Left cardiac atrium (tissue), 4 donors: ENCODE results near the gene KIF5C. TPM values are rescaled to one million over a fixed set of nuclear protein-coding genes. Genes with fewer than 3 reads are reported as not detected.
"Not testable (repeated sequence)": the region's sequence is repeated elsewhere in the genome, so short reads cannot be mapped to it uniquely, and the experiment has no call there.

ENCODE experiments used
- ATAC-seq, 2 donors: fragments of 200-7000 bp; cut with Tn5 transposase; one replicate each; pipeline ENCODE4 v1.9.1; 2020; ENCODE audit warnings: mild to moderate bottlenecking in 2 of 2, moderate library complexity in 2 of 2
- DNase-seq: peaks from one replicate; pipeline ENCODE4 v3.0.0-alpha.2; 2020
- intact Hi-C, 2 donors: fragments of 100-400 bp; cut with DNase I; formaldehyde crosslinking; loops; one replicate each; pipeline versions ENCODE4 v1.14.1 to v1.15.1; 2022 to 2023
- total RNA-seq, 2 donors: library from RNA; stranded (reverse); fragmentation: NEBNext Ultra II Directional; extraction: Animal tissue kit (Norgen Biotek cat#: 25700); gene quantifications; one replicate each; pipeline ENCODE4 v1.2.1, GENCODE V29; 2021
- donor health status: DM: no; HTN: yes; CAD: no.
- donor health status: DM: no; HTN: yes; CAD: no; lungs with severe emphysema.
- donor health status: DM: yes; HTN: yes; CAD: no.
- donor health status: Dilated cardiomyopathy.

KIF5C gene
- total RNA-seq, 2 donors from 2014 or later = 1.1 to 1.4 TPM

- intact Hi-C loops = no loop called here
- ATAC-seq (no peak), DNase-seq (no peak)
Measured at GRCh38 chr2:148979164-148979918, 104.3 kb downstream of the KIF5C start.

GRCh38 chr2:148979919-148980277, 104.9 kb downstream of the KIF5C start:
- intact Hi-C loops = no loop called here
- ATAC-seq (no peak), DNase-seq (no peak)

- ATAC-seq, DNase-seq, intact Hi-C loops: not testable (repeated sequence)
Measured at GRCh38 chr2:148980496-148980895, 105.5 kb downstream of the KIF5C start.

GRCh38 chr2:148981324-148981723, 106.3 kb downstream of the KIF5C start:
- peak; percentile 56 to 61 for ATAC-seq
- intact Hi-C loops = no loop called here

GRCh38 chr2:148981781-148982180, 106.8 kb downstream of the KIF5C start:
- DNase-seq = no peak
- no peak for ATAC-seq
- intact Hi-C loops = no loop called here

More at GRCh38 chr2:148981324-148981723, 106.3 kb downstream of the KIF5C start:
- DNase-seq = no peak

- no peak for ATAC-seq
- DNase-seq = no peak
- intact Hi-C loops = no loop called here
Measured at GRCh38 chr2:148982282-148982681, 107.3 kb downstream of the KIF5C start.

GRCh38 chr2:148983896-148984295, 108.9 kb downstream of the KIF5C start:
- DNase-seq = no peak
- intact Hi-C loops = no loop called here
- ATAC-seq = no peak

GRCh38 chr2:148984449-148984848, 109.4 kb downstream of the KIF5C start:
- intact Hi-C loops = no loop called here
- ATAC-seq = no peak
- no peak for DNase-seq

- ATAC-seq = no peak
- no peak for DNase-seq
- intact Hi-C loops = no loop called here
Measured at GRCh38 chr2:148987286-148987685, 112.3 kb downstream of the KIF5C start.

- no peak for ATAC-seq
- no peak for DNase-seq
- intact Hi-C loops = no loop called here
Measured at GRCh38 chr2:148988337-148988736, 113.3 kb downstream of the KIF5C start.

GRCh38 chr2:148989882-148990493, 115.0 kb downstream of the KIF5C start:
- intact Hi-C loops = loop anchor here (2.0 to 10.0 kb wide), 4 partner anchors 348 to 1055 kb away; partner anchors contain the start of gene EPC2 (in 1 of the 2)
- ATAC-seq = peak; percentile 81 to 89
- DNase-seq = peak; percentile 40

- no peak for DNase-seq
- intact Hi-C loops = loop anchor here (2.0 to 10.0 kb wide), 4 partner anchors 349 to 1056 kb away; partner anchors contain the start of gene EPC2 (in 1 of the 2)
- no peak for ATAC-seq
Measured at GRCh38 chr2:148990968-148991367, 115.9 kb downstream of the KIF5C start.

GRCh38 chr2:148992448-148992847, 117.4 kb downstream of the KIF5C start:
- ATAC-seq (no peak), DNase-seq (no peak)
- intact Hi-C loops = loop anchor here (5.0 to 10.0 kb wide), 3 partner anchors 350 to 1058 kb away; partner anchors contain the start of gene EPC2 (in 1 of the 2)

- DNase-seq = no peak
- no peak for ATAC-seq
- intact Hi-C loops = loop anchor here (5.0 to 10.0 kb wide), 3 partner anchors 351 to 1059 kb away; partner anchors contain the start of gene EPC2 (in 1 of the 2)
Measured at GRCh38 chr2:148993351-148993750, 118.3 kb downstream of the KIF5C start.

GRCh38 chr2:148994341-148994740, 119.3 kb downstream of the KIF5C start:
- intact Hi-C loops = loop anchor here (5.0 to 10.0 kb wide), 3 partner anchors 352 to 1060 kb away; partner anchors contain the start of gene EPC2 (in 1 of the 2)
- DNase-seq = no peak
- ATAC-seq = no peak

- no peak for DNase-seq
- intact Hi-C loops = loop anchor here in 1 of 2 donors (10.0 kb wide), 1 partner anchor 1062 kb away; no protein-coding TSS in a partner anchor
- ATAC-seq = no peak
Measured at GRCh38 chr2:148996805-148997204, 121.8 kb downstream of the KIF5C start.

- ATAC-seq (peak in 1 of 2 donors; percentile 14), DNase-seq (no peak)
- intact Hi-C loops = loop anchor here in 1 of 2 donors (10.0 kb wide), 1 partner anchor 1063 kb away; no protein-coding TSS in a partner anchor
Measured at GRCh38 chr2:148998165-148998830, 123.3 kb downstream of the KIF5C start.

- intact Hi-C loops = loop anchor here in 1 of 2 donors (10.0 kb wide), 1 partner anchor 1064 kb away; no protein-coding TSS in a partner anchor
- DNase-seq (no peak), ATAC-seq (no peak)
Measured at GRCh38 chr2:148998831-148999200, 123.8 kb downstream of the KIF5C start.

- no peak for DNase-seq
- no peak for ATAC-seq
- intact Hi-C loops = loop anchor here in 1 of 2 donors (10.0 kb wide), 1 partner anchor 1065 kb away; no protein-coding TSS in a partner anchor
Measured at GRCh38 chr2:148999451-148999921, 124.5 kb downstream of the KIF5C start.
